NK-92 (cell line): ENCODE measurements around the gene ZSCAN10.
"Not testable (repeated sequence)": the region's sequence is repeated elsewhere in the genome, so short reads cannot be mapped to it uniquely, and the experiment has no call there.

ENCODE experiments used
- DNase-seq: peaks from one replicate; lab custom pipeline; 2025; ENCODE audit not compliant: unreplicated experiment; lab: John Stamatoyannopoulos, UW

Gene ZSCAN10

GRCh38 chr16:3098459-3099394 is at the start of gene ZSCAN10:
ZSCAN10 (minus strand) TSS chr16:3099294; CDS start chr16:3092937, 6,357 bp downstream.
- DNase-seq, result no peak

GRCh38 chr16:3148256-3149192 is 49.4 kb upstream of the ZSCAN10 start:
- DNase-seq, result no peak

- DNase-seq, result no peak
Measured at GRCh38 chr16:3147757-3148104, 48.6 kb upstream of the ZSCAN10 start.

GRCh38 chr16:3147046-3147756 is 48.1 kb upstream of the ZSCAN10 start:
- no peak for DNase-seq

- no peak for DNase-seq
Measured at GRCh38 chr16:3145660-3146059, 46.6 kb upstream of the ZSCAN10 start.

GRCh38 chr16:3145151-3145550 is 46.1 kb upstream of the ZSCAN10 start:
- no peak for DNase-seq

GRCh38 chr16:3144321-3144983 is 45.4 kb upstream of the ZSCAN10 start:
- no peak for DNase-seq

GRCh38 chr16:3143598-3144320 is 44.7 kb upstream of the ZSCAN10 start:
- no peak for DNase-seq

- no peak for DNase-seq
Measured at GRCh38 chr16:3143189-3143588, 44.1 kb upstream of the ZSCAN10 start.

- DNase-seq, result no peak
Measured at GRCh38 chr16:3142770-3143169, 43.7 kb upstream of the ZSCAN10 start.

GRCh38 chr16:3142327-3142726 is 43.2 kb upstream of the ZSCAN10 start:
- no peak for DNase-seq

GRCh38 chr16:3141781-3142311 is 42.8 kb upstream of the ZSCAN10 start:
- DNase-seq, result no peak

GRCh38 chr16:3140603-3141427 is 41.7 kb upstream of the ZSCAN10 start:
- DNase-seq, result no peak

- DNase-seq, result not testable (repeated sequence)
Measured at GRCh38 chr16:3139561-3139960, 40.5 kb upstream of the ZSCAN10 start.

- no peak for DNase-seq
Measured at GRCh38 chr16:3138823-3139426, 39.8 kb upstream of the ZSCAN10 start.

GRCh38 chr16:3138342-3138741 is 39.2 kb upstream of the ZSCAN10 start:
- no peak for DNase-seq

GRCh38 chr16:3137267-3137666 is 38.2 kb upstream of the ZSCAN10 start:
- DNase-seq, result no peak

GRCh38 chr16:3135126-3135715 is 36.1 kb upstream of the ZSCAN10 start:
- DNase-seq, result no peak
